Adrenal gland (tissue), 5 donors: ENCODE results near the gene GPS1.

ENCODE experiments used
- CTCF ChIP-seq, 6 experiments: fragments of 450-650 bp in 4 of 6; fragments of 200-600 bp in 2 of 6; sonication (generic) in 1 of 6; IDR thresholded peaks; 1 replicate in 5 of 6; 2 replicates in 1 of 6; pipeline versions ENCODE4 v1.5.1 to v1.8.0; 2016 to 2021; ENCODE audit warnings: antibody characterized with exemption in 6 of 6, mild to moderate bottlenecking in 2 of 6, moderate library complexity in 1 of 6
- POLR2A ChIP-seq, 2 donors: fragments of 450-650 bp; IDR thresholded peaks; one replicate each; pipeline ENCODE4 v1.6.1; 2017; ENCODE audit warnings: antibody characterized with exemption in 2 of 2, mild to moderate bottlenecking in 2 of 2, moderate library complexity in 1 of 2
- donor health status: DM: no; HTN: no; CAD: no.

GRCh38 chr17:82050761-82051641, 697 bp upstream of the GPS1 start:
- TF ChIP-seq CTCF (IDR thresholded peaks at IDR 0.05) (no peak), POLR2A (IDR thresholded peaks at IDR 0.05) (no peak)
